Small intestine (tissue), 7 donors: Measurements from ENCODE around the gene LSAMP. TPM values are rescaled to one million over a fixed set of nuclear protein-coding genes. Genes with fewer than 3 reads are reported as not detected.

Source experiments
- DNase-seq, 2 donors: peaks; one replicate each; pipeline versions ENCODE4 v3.0.0 to v3.0.0-alpha.2; 2013
- FAIRE-seq: peaks from 2 replicates; lab custom pipeline; 2012; peaks lifted over from hg19 to GRCh38; lab: Jason Lieb, UNC
- H3K27ac ChIP-seq, 3 donors: one replicate each; pipeline ENCODE4 v1.5.1; 2013; ENCODE audit warnings: low read length in 2 of 3, mild to moderate bottlenecking in 2 of 3, control low read depth in 1 of 3, inconsistent platforms in 1 of 3, low read depth in 1 of 3, moderate library complexity in 1 of 3
- H3K27me3 ChIP-seq, 3 donors: one replicate each; pipeline ENCODE4 v1.6.1; 2013; ENCODE audit warnings: low read length in 3 of 3, inconsistent platforms in 1 of 3; ENCODE audit not compliant: control insufficient read depth in 3 of 3, insufficient read depth in 3 of 3
- H3K36me3 ChIP-seq, 3 donors: one replicate each; pipeline ENCODE4 v1.6.1; 2013; ENCODE audit warnings: low read length in 3 of 3, inconsistent platforms in 1 of 3, low read depth in 1 of 3, mild to moderate bottlenecking in 1 of 3, moderate library complexity in 1 of 3; ENCODE audit not compliant: control insufficient read depth in 3 of 3, insufficient read depth in 2 of 3
- H3K4me1 ChIP-seq, 3 donors: one replicate each; pipeline ENCODE4 v1.6.1; 2013; ENCODE audit warnings: low read length in 2 of 3, inconsistent platforms in 1 of 3, low read depth in 1 of 3, mild to moderate bottlenecking in 1 of 3, moderate library complexity in 1 of 3; ENCODE audit not compliant: control insufficient read depth in 3 of 3, insufficient read depth in 2 of 3
- H3K4me3 ChIP-seq, 3 donors: one replicate each; pipeline ENCODE4 v1.5.1; 2013; ENCODE audit warnings: low read length in 3 of 3, control low read depth in 1 of 3, inconsistent platforms in 1 of 3, low read depth in 1 of 3, mild to moderate bottlenecking in 1 of 3, moderate library complexity in 1 of 3
- H3K9me3 ChIP-seq, 2 donors: one replicate each; pipeline ENCODE4 v1.6.1; 2013; ENCODE audit warnings: low read depth in 1 of 2, low read length in 1 of 2; ENCODE audit not compliant: control insufficient read depth in 2 of 2, insufficient read depth in 1 of 2
- WGBS, 3 donors: extraction: QIAGEN DNeasy Blood & Tissue Kit; methylation state at CpG; one replicate each; pipeline ENCODE4 v1.1.7; 2013; 5-methylcytosine and 5-hydroxymethylcytosine counted together
- polyA plus RNA-seq, 4 donors: library from polyadenylated mRNA; stranded (reverse) in 3 of 4; unstranded in 1 of 4; fragments of 200-250 nt in 3 of 4; fragments of 120-200 nt in 1 of 4; gene quantifications; one replicate each; pipeline versions ENCODE4 v1.2.1 to v1.2.3, GENCODE V29; 2013
- donor health status: healthy with polysubstance abuse.
- donor health status: control.
- donor health status: control.
- donor health status: Bipolar disorder and iron deficiency.
- donor health status: healthy.

LSAMP gene
- polyA plus RNA-seq, 4 donors = 0.27 to 2.9 (median 1.8) TPM; not detected in 1

GRCh38 chr3:116469546-116469945 is 24.3 kb upstream of the LSAMP start:
- no peak for FAIRE-seq
- H3K9me3 ChIP-seq = no peaks in the 10 kb centered on the region
- DNase-seq = no peak
- no peaks in the 10 kb centered on the region for H3K27me3 ChIP-seq
- no peak overlapping the region for H3K4me3 ChIP-seq
- 56 to 74% (median 63%) methylated on average over 3 of the region's 3 CpGs for WGBS, 3 donors
- no peaks in the 10 kb centered on the region for H3K4me1 ChIP-seq
- H3K36me3 ChIP-seq = no peaks in the 10 kb centered on the region
- H3K27ac ChIP-seq = no peak overlapping the region

- H3K9me3 ChIP-seq = no peaks in the 10 kb centered on the region
- H3K27ac ChIP-seq = no peak overlapping the region
- DNase-seq (no peak), FAIRE-seq (no peak)
- no peak overlapping the region for H3K4me3 ChIP-seq
- H3K27me3 ChIP-seq = no peaks in the 10 kb centered on the region
- 42 to 74% (median 53%) methylated on average over 1 of the region's 1 CpG for WGBS, 3 donors
- no peaks in the 10 kb centered on the region for H3K36me3 ChIP-seq
- no peaks in the 10 kb centered on the region for H3K4me1 ChIP-seq
Measured at GRCh38 chr3:116464276-116464798, 19.1 kb upstream of the LSAMP start.

GRCh38 chr3:116453666-116454346 is 8.5 kb upstream of the LSAMP start:
- Histone ChIP-seq H3K4me3 (no peak overlapping the region), H3K27ac (no peak overlapping the region), H3K27me3 (no peaks in the 10 kb centered on the region), H3K9me3 (no peaks in the 10 kb centered on the region), H3K36me3 (no peaks in the 10 kb centered on the region), H3K4me1 (no peaks in the 10 kb centered on the region)
- no peak for DNase-seq
- 80 to 91% (median 82%) methylated on average over 1 of the region's 1 CpG for WGBS, 3 donors
- FAIRE-seq = no peak

GRCh38 chr3:116449546-116450350 is 4.5 kb upstream of the LSAMP start:
- Histone ChIP-seq H3K27me3 (peaks cover 0 to 6% (median 0%) of the 10 kb centered on the region in 3 donors), H3K4me3 (no peak overlapping the region), H3K4me1 (no peaks in the 10 kb centered on the region), H3K9me3 (no peaks in the 10 kb centered on the region), H3K36me3 (no peaks in the 10 kb centered on the region), H3K27ac (no peak overlapping the region)
- 34 to 49% (median 37%) methylated on average over 3 of the region's 3 CpGs for WGBS, 3 donors
- FAIRE-seq (no peak), DNase-seq (no peak)

GRCh38 chr3:116445990-116446389 is 703 bp upstream of the LSAMP start:
- H3K4me1 ChIP-seq = no peaks in the 10 kb centered on the region
- H3K27ac ChIP-seq = no peak overlapping the region
- H3K27me3 ChIP-seq = peaks cover 0 to 12% (median 0%) of the 10 kb centered on the region in 3 donors
- DNase-seq (no peak), FAIRE-seq (no peak)
- no peaks in the 10 kb centered on the region for H3K36me3 ChIP-seq
- H3K4me3 ChIP-seq = no peak overlapping the region
- no peaks in the 10 kb centered on the region for H3K9me3 ChIP-seq
- WGBS, 3 donors = 60 to 78% (median 73%) methylated on average over 2 of the region's 2 CpGs

- 3 to 15% (median 14%) methylated on average over 26 of the region's 26 CpGs for WGBS, 3 donors
- H3K4me1 ChIP-seq = no peaks in the 10 kb centered on the region
- H3K27me3 ChIP-seq = peaks cover 0 to 12% (median 0%) of the 10 kb centered on the region in 3 donors
- H3K9me3 ChIP-seq = no peaks in the 10 kb centered on the region
- H3K27ac ChIP-seq = peak overlapping the region in 1 of 3 donors; percentile 24
- DNase-seq (peak in 1 of 2 donors; percentile 26), FAIRE-seq (no peak)
- H3K36me3 ChIP-seq = no peaks in the 10 kb centered on the region
- peak overlapping the region in 2 of 3 donors; percentile 2 to 58 for H3K4me3 ChIP-seq
Measured at GRCh38 chr3:116444819-116445310, 422 bp downstream of the LSAMP start.

GRCh38 chr3:116444115-116444747 is 1.1 kb downstream of the LSAMP start:
- Histone ChIP-seq H3K9me3 (no peaks in the 10 kb centered on the region), H3K36me3 (no peaks in the 10 kb centered on the region), H3K27ac (no peak overlapping the region), H3K4me1 (no peaks in the 10 kb centered on the region), H3K27me3 (peaks cover 0 to 12% (median 0%) of the 10 kb centered on the region in 3 donors), H3K4me3 (peak overlapping the region in 1 of 3 donors; percentile 58)
- 1 to 16% (median 9%) methylated on average over 2 of the region's 2 CpGs for WGBS, 3 donors
- DNase-seq (no peak), FAIRE-seq (no peak)

GRCh38 chr3:116443191-116443661 is 2.1 kb downstream of the LSAMP start:
- Histone ChIP-seq H3K4me1 (no peaks in the 10 kb centered on the region), H3K36me3 (no peaks in the 10 kb centered on the region), H3K27ac (no peak overlapping the region), H3K4me3 (peak overlapping the region in 1 of 3 donors; percentile 20), H3K27me3 (peaks cover 0 to 12% (median 0%) of the 10 kb centered on the region in 3 donors), H3K9me3 (no peaks in the 10 kb centered on the region)
- 9 to 20% (median 11%) methylated on average over 4 of the region's 4 CpGs for WGBS, 3 donors
- FAIRE-seq (no peak), DNase-seq (no peak)
